Muscle of arm (tissue), 12 donors: ENCODE data around the gene BRCA1. TPM values are rescaled to one million over a fixed set of nuclear protein-coding genes. Genes with fewer than 3 reads are reported as not detected.

Experiments used
- DNase-seq: peaks from one replicate; pipeline ENCODE4 v3.0.0-alpha.2; 2013
- polyA plus RNA-seq, 12 donors: library from polyadenylated mRNA; unstranded; fragments of 120-200 nt; gene quantifications; one replicate each; pipeline ENCODE4 v1.2.1, GENCODE V29; 2013; ENCODE audit not compliant: insufficient read length in 12 of 12

Gene BRCA1
- polyA plus RNA-seq, 12 donors = 6.5 to 23.9 (median 11.6) TPM; not detected in 1

DNA sequence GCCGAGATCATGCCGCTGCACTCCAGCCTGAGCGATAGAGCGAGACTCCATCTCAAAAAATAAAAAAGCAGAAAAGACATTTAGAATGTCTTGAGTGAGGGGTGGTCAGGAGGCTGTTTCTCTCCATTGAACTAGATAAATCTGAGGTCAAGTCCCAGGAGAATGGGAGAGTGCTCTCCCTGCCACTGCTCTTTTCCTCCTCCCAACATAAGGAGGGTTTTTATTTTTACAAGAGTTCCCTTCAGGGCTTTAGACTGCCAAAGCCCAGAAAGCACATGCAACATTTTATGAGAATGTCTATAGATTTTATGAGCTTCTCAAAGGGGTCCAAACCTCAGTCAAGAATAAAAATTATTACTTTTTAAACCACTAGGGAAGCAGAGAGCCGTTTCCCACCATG is 98.6 kb downstream of the BRCA1 start:
- DNase-seq = no peak

GRCh38 chr17:43025766-43026537 is 99.2 kb downstream of the BRCA1 start:
- no peak for DNase-seq

- no peak for DNase-seq
Observed at GRCh38 chr17:43025290-43025657, 99.9 kb downstream of the BRCA1 start.

GRCh38 chr17:43024407-43025289 is 100.5 kb downstream of the BRCA1 start, which contains the start of gene RND2:
TSS of gene RND2 (plus strand) at chr17:43025231. CDS start at chr17:43025348, 117 bp downstream.
- DNase-seq = peak; percentile 93

DNA sequence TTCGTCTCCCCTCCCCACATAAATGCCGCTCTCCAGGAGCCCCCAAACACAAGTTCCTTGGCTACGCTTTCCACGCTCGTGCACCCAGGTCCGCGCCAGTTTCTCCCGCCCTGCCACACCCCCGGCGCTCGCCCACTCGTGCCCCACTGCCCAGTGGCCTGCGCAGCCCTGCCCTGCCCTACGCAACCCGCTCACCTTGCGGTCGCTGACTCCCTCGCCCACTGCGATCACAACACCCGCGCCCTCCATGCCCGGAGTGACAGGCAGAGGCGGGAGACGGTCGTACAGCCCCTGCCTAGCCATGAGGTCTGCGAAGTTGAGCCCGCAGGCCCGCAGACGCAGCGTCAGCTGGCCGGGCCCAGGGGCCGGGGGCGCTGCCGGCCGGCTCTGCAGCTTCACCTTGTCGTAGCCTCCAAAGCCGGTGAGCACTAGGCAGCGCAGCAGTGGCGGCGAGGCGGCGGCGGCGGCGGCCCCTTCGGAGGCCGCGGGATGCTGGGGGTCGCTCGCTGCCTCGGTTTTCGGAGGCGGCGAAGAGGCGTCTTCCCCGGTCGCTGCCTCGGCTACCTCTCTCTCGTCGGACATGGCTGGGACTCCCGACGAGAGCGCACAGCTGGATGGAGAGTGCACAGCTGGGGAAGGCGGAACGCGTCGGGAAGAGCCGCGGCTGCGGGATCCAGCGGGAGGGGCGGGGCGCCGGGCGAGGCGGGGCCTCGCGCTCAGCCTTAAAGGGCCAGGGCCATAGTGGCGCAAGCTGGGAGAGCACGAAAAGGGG is 103.2 kb downstream of the BRCA1 start, which contains the start of gene VAT1:
TSS of gene VAT1 (minus strand) at position 645 of the 772 bp plus-strand sequence. CDS start at position 582, 63 bp downstream.
- peak; percentile 88 for DNase-seq

DNA sequence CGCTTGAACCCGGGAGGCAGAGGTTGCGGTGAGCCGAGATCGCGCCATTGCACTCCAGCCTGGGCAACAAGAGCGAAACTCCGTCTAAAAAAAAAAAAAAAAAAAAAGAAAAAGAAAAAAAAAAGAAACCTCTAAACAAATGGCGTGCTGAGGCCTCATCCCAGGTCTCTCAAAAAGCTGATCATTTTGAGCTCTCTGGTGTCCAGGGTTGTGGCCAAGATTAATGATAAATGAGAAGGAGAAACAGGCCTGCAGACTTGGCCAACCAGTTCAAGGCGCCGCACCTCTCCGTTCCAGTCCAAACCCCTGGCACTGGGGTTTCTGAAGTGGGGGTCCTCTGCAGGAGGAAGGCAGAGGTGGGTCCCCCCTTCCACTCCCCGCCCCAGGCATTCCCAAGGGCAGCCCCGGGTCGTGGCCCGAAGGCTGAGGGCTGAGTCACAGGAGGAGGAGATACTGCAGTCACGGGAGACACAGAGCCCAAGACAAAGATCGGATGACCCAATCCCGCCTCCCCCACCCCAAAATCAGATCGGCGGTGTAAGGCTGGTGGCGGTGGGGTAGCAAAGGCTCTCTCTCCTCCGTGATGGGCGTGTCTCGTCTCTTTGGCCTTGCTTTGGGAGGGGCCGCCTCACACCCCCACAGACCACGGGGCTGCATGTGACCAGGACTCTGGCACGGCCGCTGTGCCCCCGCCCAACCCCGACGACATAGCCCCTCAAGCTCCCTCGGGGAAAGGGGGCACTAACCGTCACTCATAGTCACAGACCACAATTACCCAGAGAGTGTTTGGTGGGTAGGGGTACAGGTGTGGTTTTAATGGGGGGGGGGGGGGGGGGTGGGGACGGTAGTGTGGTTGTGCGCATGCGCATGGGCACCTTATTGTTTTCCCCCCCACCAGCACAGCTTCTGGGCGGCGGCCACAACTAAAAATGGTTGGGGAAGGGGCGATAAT is 104.1 kb downstream of the BRCA1 start:
- peak; percentile 69 for DNase-seq

GRCh38 chr17:43020030-43020621 is 105.0 kb downstream of the BRCA1 start:
- no peak for DNase-seq

DNA sequence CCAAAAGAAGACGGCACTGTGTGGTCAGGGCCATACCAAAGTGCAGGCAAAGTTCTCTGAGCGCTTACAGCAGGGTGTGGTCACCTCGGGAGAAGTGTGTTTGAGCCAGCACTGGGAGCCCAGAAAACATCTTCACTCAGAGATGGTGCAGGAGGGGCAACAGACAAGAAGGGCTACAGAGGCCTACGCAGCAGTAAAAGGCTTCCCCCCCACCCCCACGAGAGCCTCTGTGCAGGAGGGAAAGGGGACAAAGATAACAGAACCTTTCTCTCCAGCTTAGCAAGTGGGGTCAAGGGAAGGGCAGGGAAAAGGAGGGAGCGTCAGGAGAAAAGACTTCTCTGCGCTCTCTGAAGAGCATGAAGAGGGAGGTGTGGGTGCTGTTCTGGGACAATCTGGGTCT is 105.7 kb downstream of the BRCA1 start:
- no peak for DNase-seq

- no peak for DNase-seq
Observed at GRCh38 chr17:43018932-43019331, 106.2 kb downstream of the BRCA1 start.

- DNase-seq = no peak
Observed at GRCh38 chr17:43018008-43018853, 106.9 kb downstream of the BRCA1 start.

- DNase-seq = no peak
Observed at GRCh38 chr17:43016216-43016615, 108.9 kb downstream of the BRCA1 start.

GRCh38 chr17:43015579-43015978 is 109.6 kb downstream of the BRCA1 start:
- DNase-seq = no peak

GRCh38 chr17:43014649-43015542 is 110.3 kb downstream of the BRCA1 start:
- DNase-seq = no peak

DNA sequence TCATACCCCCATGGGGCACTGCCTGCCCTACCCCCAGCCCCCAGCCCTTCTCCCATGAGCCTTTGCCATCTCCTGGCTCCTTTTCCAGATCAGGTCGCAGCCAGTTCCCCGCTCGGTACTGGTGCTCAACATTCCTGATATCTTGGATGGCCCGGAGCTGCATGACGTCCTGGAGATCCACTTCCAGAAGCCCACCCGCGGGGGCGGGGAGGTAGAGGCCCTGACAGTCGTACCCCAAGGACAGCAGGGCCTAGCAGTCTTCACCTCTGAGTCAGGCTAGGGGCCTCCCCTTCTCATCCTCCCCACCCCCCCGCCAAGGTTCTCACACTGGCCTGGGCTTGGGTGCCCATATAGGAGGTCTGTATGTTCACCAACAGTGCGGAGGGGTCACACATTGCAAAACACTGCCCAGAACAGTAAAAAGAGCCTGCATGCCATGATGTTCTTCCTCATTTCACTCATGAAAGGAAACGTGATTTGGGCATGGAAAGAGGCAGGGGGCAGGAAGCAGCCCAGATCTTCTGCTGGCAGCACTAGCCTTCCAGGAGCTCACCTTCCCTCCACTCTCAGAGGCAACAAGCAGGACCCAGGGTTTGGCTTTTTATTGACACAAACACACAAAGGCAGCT is 111.0 kb downstream of the BRCA1 start:
- no peak for DNase-seq

DNA sequence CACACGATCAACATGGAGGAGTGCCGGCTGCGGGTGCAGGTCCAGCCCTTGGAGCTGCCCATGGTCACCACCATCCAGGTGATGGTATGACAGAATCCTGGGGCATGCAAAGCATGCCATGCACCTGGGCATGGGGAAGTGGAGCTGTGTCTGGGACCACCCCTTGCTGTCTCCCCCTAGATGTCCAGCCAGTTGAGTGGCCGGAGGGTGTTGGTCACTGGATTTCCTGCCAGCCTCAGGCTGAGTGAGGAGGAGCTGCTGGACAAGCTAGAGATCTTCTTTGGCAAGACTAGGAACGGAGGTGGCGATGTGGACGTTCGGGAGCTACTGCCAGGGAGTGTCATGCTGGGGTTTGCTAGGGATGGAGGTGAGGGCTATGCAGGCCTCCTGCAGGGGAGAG is 111.9 kb downstream of the BRCA1 start:
- no peak for DNase-seq

DNA sequence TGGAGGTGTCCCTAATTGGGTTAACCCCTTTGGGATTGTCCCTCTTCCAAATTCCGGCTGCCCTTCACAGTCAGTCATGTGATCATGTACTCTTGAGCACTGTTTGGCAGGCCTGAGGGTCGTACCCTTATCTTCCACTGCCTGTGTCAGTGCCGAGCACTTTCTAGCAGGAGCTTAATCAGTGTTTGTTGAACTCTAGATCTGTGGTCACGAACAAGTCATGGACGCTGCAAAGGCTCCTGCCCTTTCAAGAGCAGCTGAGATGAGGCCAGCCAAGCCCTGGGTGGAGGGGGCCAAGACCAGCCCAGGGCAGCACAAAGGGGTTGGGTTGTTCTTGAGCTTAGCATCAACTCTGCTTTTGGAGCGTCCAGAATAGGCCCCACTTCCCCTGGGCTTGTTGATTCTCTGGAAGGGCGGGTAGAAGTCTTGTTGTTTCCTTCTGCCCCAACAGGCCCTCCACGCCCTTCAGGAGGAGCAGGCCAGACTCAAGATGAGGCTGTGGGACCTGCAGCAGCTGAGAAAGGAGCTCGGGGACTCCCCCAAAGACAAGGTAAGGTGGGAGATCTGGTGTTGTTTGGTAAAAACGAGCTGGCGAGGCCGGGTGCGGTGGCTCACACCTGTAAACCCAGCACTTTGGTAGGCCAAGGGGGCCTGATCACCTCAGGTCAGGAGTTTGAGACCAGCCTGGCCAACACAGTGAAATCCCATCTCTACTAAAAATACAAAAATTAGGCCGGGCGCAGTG is 113.3 kb downstream of the BRCA1 start:
- no peak for DNase-seq
